Right hindlimb (tissue), 1 donor: ENCODE data around the gene KAZN.

Experiments
- DNase-seq: peaks from one replicate; pipeline ENCODE4 v3.0.0-alpha.2; 2018

Gene KAZN

DNA sequence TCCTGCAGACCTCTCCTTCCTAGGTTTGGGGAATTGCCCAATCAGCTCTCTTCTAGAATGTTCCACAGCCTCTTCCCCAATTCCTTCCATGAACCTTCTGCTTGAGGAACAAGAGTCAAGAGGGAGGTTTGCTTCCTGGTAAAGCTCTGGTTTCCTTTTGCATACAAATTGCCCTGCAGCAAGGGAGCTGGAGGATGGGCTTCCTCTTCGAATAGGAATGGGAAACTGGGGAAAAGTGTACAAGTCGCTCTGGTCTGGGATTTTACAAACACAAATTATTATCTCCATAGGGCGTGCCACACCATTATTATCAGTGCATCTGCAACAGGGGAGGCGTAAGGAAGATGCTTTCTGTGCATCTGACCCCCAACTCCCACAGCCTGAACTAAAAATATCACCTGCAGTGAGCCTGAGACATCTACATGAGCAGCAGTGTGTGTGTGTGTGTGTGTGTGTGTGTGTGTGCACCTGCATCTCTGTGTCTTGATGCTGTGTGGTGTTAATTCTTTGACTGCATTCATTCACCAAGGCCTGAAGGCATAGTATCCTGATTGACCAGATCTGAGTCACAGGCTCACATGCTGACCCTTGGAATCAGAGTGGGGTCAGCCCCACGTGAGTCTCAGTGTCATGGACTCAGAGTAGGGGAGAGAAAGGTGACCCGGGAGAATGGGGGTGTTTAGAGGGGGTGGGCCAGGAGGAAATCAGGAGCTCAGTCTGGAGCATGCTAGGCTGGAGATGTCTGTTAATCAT lies 272.9 kb downstream of the KAZN start:
- DNase-seq = no peak

DNA sequence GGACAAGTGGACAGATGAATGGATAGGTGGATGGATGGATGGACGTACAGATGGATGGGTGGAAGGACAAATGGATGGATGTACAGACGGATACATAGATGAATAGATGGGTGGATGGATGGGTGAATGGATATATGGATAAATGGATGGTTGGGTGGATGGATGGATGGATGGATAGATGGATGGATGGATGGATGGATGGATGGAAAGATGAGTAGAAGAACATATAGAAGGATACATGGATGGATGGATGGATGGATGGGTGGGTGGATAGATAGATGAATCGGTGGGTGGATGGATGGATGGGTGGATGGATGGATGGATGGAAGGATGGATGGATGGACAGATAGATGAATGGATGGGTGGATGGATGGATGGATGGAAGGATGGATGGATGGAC lies 274.3 kb downstream of the KAZN start:
- no peak for DNase-seq

DNA sequence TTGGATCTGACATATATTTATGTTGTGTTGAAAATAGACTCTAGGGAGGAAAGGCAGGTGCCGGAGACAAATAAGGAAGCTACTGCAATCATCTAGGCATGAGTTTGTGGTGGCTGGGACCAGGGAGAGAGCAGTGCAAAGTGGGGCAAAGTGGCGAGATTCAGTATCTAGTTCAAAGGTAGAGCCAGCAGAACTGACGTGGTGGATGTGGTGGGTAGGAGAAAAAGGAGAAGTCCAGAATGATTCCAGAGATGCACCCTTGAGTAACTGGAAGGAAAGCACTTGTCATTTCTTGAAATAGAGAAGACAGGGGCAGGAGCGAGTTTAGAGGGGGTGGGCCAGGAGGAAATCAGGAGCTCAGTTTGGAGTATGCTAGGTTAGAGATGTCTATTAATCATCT lies 275.2 kb downstream of the KAZN start:
- no peak for DNase-seq

DNA sequence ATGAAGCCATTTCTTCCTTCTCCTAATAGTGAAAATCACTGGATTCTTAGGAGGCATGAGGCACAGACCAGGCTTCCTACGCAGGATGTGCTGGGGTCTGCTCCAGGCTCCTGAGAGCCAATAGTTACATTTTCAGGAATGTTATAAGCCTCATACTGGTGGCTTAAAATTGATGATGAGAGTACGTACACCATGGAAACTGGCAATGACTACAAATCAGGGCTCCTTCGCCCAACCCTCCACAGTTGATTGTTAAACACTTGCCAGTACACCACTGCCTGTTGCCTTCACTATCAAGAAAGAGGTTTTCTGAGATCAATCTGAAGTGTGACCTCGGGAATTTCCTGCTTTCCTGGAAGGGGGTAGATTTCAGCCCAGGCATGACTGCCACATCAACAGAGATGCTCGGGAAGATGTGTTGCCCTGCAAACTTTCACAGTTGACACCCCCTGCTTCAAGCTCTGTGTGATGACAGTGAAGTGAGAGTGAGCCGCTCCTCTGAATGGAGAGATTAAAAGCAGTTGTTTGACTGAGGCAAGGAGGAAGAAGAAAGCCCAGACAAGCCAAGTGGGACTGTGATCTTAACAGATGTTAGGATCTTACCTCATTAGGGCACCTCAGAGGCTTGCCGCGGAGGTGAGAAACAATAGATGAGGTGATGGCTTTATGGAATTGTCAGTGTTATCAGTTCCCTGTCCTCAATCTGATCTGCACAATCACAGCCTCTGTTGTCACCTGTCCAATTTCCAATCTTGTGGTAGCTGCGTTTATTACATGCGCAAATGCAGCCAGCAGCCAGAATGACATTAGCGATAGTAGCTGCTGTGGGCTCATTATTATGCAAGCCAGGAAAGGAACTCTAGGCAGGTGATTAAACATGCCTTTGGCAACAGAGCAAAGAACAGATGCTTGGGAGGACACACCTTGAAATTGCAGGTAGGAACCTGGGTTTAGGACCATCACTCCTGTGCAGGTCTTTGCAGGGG lies 277.3 kb downstream of the KAZN start:
- no peak for DNase-seq

DNA sequence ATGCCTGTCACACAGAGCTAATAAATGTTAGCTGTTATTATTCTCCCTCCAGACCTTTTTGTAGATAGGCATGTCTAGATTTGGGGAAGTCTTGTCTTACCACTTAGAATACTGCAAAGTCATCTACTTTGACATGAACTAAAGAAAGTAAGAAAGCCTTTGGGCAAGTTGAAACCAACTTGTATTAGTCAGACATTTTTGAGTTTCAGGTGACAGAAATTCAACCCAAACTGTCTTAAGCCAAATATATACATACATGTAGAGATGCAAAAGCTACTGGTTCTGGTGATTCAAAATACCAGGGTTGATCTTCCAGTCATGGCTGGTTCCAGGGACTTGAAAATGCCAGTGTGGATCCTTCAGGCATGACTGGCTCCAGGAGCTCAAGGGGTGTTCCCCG lies 278.3 kb downstream of the KAZN start:
- DNase-seq = no peak

DNA sequence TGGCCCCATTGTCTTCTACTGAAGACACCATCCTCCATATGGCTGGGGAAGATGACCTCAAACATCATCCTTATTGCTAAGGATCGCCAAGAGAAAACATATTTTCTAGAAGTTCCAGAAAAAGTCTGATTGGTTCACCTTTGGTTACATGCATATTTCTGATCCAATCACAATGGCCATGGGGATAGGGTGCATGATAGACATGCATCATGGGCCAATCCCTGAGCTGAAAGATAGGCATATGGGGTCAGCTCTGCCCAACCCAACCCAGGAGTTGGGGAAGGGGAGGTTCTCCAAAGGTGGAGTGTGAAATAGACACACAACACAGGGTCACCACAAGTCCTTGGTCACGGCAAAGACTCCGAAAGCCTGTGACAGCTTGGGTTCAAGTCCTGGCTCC lies 278.7 kb downstream of the KAZN start:
- no peak for DNase-seq

DNA sequence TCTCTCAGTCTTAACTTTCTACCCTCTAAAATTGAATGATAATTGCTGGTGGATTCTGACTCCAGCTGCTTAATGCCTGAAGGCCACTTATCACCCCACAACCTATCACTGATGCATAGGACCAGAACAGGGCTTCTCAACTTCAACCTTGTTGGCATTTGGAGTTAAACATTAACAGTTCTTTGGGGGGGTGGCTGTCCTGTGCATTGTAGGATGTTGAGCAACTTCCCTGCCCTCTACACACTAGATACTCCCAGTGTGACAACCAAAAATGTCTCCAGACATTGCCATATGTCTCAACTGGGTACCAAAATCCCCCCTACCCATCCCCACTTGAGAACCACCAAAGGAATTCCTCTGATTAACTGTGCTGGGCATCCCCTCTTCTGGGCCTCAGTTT lies 279.6 kb downstream of the KAZN start:
- DNase-seq = no peak

DNA sequence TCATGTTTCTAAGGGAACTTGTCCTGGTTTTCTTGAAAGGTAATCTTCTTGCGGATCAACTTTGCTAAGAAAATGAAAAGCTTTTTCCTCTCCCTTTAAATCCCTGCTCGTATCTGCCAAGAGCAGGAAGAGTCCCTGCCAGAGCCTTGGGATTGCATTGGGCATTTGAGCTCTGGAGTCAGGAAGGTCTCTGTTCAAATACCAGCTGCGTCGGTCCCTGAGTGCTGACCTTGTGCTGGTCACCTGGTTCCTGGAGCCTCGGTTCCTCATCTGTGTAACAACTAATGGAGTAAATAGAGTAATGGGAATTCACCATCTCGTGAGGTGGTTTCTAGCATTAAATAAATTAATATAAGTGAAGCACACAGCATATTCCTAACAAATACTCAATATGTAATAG lies 280.5 kb downstream of the KAZN start:
- DNase-seq = no peak

DNA sequence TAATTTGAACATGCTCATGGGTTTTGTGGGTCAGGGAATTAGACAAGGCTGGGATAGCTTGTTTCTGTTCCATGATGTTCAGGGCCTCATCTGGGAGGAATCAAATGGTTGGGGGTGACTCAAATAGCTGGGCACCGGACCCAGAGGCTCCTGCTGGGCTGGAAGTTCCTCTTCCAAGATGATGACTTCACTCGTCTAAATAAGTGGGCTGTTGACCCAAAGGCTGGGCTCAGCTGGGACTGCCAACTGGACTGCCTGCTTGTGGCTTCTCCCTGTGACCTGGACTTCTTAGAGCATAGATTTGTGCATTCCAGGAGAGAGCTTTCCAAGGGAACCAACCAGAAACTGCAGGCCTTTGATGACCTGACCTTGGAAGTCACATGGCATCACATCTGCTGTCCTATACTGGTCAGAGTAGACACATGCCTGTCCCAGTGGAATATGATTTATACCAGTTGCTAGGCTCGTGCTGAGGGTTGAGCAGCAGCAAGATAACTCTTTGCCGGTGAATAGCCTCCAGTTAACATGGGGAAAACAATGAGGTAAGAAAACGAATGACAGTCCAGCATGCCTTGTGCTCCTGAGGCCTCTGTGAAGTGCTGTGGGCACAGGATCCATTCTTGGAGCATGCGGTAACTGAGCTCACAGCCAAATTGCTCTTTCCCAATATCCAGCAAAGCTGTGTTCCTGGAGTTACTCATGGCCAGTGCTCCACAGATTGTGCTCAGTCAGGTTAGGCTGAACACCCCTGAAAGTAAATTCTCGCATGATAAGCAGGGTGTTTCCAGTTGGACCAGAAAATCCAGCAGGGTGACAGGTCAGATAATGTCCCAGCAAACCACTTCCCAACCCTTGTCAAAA lies 282.2 kb downstream of the KAZN start:
- DNase-seq = no peak

DNA sequence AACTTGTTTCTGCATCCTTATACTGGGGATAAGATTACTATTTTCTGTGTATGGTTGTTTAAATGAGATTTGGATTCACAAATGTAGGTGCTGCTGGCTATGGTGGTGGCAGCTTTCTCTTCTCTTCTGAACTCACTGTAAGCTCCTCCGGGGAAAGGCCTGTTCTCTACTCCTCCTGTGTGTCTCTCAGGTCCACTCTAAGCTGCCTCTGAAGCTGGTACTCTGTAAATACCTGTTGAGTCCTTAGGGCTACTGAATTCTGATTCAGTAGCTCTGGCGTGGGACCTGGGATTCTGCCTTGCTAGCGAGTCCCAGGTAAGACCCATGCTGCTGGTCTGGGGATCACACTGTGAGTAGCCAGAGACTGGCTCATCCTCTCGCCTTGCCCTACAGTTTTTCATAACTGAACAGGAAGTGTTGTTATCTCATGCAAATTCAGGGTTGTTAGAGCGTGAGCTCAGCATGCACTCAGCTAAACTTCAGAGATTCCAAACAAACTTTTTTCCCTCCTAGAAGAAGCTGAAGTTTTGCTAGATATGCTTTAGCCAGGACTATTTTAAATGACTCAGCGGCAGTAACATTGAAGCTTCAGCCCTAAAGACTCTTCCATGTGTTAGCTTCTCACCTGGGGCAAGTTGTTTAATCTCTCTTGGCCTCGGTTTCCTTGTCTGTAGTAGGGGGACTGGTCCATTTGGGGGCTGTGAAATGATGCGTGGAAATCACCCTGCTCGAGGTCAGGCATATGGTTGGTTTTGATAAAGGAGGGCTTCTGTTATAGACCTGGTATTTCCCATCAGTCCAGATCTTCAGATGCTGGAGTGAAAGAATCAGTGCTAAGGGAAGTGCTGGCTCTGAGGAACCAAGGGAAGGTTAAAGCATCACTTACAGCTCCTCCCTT lies 283.5 kb downstream of the KAZN start:
- no peak for DNase-seq

DNA sequence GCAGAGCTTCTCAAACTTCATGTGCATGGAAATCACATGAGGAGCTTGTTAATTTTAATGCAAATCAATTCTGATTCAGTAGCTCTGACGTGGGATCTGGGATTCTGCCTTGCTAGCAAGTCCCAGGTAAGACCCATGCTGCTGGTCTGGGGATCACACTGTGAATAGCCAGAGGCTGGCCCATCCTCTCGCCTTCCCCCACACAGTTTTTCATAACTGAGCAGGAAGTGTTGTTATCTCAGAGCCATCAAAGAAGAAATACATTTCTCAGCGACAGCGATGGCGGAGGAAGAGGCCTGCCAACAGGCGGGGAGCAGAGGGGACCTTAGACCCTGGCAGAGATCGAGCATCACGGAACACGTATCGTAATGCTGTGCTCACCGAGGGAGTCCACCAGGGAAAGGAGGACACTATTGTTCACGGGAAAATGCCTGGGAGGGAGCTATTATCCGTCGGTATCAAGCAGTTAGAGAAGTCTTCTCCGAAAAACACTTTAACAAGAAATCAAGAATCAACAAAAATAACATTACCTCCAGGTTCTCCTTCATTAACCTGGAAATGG lies 286.2 kb downstream of the KAZN start:
- no peak for DNase-seq

DNA sequence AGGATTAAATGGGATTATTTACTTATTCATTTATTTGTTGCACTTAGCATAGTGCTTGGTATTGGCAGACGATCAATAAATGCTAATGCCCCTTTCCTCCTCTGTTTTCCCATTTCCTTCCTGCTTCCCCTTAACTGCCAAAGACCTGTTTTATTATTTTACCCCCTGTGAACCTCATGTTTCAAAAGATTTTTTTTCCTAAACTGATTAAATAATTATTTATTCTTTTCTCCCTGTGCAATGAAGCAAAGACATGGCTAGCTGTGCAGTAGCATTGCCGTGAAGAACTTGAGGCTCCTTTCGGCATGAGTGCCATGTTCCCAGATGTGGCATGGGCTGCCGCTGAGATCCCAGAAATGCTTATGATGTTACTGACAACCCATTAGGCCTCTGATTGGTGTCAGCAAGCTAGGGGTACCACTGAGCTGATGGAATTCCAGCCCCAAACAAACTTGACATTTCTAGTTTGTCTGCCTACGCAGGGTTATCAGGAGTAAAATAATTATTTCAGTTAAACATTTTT lies 288.6 kb downstream of the KAZN start:
- no peak for DNase-seq

DNA sequence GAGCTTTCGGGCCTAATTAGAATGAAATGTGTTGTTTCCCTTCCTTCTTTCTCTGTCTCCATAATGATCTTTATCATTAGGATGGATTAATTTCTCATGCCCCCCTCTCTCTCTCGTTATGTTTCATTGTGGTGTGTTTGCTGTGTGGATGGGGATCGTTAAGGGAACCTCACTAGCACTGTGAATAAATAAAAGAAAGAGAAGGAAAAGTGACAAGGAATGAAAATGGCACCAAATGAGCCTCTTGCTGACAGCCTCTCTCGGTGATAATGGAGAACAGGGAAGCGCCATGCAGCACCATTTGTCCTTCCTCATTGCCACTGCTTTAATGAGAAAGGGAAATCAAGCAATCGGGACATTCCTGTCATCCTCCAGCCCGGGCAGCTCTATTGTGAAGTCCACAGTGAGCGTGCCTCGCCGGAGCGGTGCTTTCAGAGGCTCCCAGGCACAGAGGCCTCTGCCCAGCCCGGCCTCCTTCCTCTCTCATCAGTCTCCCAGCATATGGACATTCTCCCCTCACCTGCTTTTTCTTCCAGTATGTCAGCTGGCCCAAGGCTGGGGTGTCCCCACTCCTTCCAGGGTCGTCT lies 289.4 kb downstream of the KAZN start:
- no peak for DNase-seq

DNA sequence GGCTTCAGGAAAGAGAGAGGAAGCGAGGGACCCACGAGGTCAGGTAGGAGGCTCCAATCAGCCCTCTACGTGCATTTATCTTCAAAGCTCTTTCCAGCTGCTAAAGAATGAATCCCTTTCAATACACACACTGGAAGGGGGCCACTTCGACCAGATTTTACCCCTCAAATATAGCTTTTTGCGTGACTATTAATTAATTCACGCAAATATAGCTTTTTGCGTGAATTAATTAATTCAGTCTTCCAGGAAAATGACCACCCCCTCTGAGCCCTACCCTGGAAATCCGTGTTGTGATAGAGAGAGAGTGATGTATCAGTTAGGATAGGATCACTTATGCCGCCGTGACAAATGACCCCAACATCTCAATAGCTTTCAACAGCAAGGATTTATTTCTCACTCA lies 289.9 kb downstream of the KAZN start:
- DNase-seq = no peak

DNA sequence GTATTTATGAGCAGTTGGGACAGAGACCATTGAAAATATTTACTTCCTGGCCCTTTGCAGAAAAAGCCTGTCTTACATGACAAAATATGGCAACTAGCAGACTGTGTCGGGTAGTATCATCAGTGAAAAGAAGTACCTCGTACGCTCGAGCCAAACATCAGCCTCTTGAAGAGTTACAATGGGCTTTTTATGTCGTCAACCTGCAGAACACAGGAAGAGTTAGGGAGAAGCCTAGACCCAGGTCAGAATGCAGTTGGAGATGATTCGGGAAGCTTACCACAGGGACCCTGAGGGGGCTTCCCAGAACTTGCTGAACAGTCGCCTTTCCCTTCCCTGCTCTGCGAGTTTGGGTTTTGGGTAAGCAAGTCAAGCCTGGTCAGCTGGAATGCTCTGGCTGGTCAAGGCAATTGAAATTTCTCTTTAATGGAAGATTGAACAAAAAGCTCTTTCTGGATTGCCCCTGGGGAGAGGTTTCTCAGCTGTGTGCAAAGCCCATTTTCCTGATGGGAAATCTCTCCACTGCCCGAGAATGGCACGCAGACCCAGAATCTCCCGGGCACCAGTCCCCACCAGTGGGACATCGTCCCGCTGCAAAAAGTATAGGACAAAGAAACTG lies 291.4 kb downstream of the KAZN start:
- no peak for DNase-seq

DNA sequence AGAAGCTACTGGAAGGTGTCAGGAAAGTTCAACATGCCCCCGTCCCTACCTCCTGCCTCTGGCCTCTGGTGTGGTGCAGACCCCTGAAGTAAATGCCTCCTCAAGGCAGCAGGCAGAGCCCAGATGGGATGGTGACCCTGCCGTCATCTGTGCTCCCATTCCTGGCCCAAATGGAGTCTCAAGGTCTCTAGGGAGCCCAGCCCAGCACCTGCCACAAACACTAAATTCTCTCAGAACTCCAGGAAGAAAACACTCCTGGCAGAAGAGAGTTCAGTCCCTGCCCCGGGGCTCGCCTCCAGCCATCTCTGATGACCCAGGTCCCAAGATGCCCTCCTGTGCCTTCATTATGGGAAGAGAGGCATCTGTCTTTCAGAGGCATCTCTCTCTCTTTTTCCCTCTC lies 293.5 kb downstream of the KAZN start:
- DNase-seq = no peak

DNA sequence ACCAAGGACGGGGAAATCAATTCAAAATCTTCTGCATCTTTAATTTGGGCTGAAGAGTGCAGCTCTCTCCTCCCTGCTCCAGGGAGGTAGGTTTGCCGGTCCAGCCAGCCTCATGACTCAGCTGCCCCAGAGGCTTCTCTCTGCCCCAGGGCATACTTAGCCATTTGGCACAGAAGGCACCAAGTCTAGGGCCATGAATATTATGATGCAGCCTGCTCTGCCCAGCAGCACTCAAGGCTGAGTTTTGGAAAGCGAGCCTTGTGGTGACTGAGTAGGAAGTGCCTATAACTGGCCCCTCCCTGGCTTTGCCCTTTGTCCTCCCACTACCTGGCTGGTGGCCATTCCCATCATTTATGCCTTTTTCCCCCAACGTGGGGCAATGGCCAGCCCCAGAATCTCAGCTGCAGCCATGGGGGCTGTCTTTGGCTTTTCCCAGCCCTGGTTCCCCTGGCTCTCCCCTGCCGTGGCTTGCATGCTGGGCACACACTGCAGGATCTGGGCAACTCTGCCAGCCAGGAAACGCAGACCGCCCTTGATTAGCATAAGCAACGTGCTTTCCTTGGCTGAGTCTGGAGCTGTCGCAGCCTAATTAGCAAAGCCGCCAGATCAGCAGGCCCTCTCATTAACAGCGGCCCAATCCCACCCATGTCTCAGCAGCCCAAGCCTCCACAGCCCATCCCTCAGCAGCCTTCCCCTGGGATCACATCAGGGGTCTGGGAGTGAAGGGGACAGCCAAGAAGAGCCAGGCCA lies 296.5 kb downstream of the KAZN start:
- DNase-seq = no peak

DNA sequence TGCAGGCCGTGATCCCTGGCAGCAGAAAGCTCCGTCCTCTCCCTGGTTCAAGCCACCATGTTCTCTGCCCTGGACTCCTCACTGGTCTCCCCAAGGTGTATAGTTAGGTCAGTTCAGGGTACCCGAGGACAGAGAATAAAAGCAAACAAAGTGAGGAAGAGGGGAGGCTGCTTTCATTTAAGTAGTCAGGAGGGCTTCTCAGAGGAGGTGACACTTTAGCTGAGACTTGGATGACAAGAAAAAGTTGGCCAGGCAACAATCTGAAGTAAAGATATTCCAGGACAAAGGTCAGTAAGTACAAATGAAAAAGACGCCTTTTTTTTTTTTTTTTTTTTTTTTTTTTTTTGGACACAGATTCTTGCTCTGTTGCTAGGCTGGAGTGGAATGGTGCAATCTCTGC lies 297.2 kb downstream of the KAZN start:
- no peak for DNase-seq

DNA sequence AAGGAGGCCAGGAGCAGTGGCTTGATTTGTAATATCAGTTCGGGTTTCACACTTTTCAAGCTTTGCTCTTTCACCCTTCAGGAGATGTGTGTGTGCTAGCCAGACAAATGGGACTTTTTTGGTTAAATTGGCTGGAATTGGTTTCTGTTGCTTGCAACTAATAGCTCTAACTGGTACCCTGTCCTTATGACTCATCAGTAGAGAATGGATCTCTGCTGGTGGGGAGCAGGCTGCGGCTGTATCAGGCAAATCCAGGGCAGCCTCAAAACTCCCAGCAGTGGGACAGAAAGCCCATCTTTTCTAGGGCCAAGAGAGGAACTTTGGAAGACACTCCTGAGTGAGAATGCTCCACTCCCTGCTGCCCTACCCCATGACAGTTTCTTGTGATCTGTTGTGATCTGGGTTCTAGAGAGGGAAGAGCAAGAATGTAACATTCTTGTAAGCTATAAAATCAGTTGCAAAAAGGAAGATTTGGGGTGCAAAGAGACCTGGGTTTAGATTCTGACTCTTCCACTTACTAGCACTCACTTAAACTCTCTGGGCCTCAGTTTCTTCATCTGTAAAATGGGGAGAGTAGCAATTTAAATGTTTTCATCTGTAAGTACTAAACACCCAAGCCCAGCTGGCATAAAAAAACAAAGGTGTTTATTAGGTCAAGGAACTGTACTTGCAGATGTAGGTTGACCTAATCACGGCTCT lies 298.0 kb downstream of the KAZN start:
- DNase-seq = no peak
